ENCODE measurements around the gene MLLT10. TPM values are rescaled to one million over a fixed set of nuclear protein-coding genes. Genes with fewer than 3 reads are reported as not detected.

The MLLT10 gene
- total RNA-seq, 6 experiments from 2014 or later, result 15.8 to 49.4 (median 20.1) TPM

- no peaks in the 10 kb centered on the region for H3K9me3 ChIP-seq
- TF ChIP-seq, protein P1, sequence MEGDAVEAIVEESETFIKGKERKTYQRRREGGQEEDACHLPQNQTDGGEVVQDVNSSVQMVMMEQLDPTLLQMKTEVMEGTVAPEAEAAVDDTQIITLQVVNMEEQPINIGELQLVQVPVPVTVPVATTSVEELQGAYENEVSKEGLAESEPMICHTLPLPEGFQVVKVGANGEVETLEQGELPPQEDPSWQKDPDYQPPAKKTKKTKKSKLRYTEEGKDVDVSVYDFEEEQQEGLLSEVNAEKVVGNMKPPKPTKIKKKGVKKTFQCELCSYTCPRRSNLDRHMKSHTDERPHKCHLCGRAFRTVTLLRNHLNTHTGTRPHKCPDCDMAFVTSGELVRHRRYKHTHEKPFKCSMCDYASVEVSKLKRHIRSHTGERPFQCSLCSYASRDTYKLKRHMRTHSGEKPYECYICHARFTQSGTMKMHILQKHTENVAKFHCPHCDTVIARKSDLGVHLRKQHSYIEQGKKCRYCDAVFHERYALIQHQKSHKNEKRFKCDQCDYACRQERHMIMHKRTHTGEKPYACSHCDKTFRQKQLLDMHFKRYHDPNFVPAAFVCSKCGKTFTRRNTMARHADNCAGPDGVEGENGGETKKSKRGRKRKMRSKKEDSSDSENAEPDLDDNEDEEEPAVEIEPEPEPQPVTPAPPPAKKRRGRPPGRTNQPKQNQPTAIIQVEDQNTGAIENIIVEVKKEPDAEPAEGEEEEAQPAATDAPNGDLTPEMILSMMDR (IDR thresholded peaks at IDR 0.05), result no peak
- TF ChIP-seq POLR2A (IDR thresholded peaks at IDR 0.05), result no peak
- no peak for ATAC-seq
- no peaks in the 10 kb centered on the region for H3K27me3 ChIP-seq
- no peaks in the 10 kb centered on the region for H3K4me1 ChIP-seq
- H3K36me3 ChIP-seq, result no peaks in the 10 kb centered on the region
- H3K4me3 ChIP-seq, result no peak overlapping the region
- 97% methylated on average over 3 of the region's 3 CpGs for WGBS (ENCODE audit: insufficient coverage, low coverage, low lambda C conversion rate, missing lambda C conversion rate)
- no peak for DNase-seq
- H3K27ac ChIP-seq, result no peak overlapping the region
- intact Hi-C loops (cut with DNase I), result no loop called here
Measured at GRCh38 chr10:21769041-21769440, 235.0 kb downstream of the MLLT10 start.

DNA sequence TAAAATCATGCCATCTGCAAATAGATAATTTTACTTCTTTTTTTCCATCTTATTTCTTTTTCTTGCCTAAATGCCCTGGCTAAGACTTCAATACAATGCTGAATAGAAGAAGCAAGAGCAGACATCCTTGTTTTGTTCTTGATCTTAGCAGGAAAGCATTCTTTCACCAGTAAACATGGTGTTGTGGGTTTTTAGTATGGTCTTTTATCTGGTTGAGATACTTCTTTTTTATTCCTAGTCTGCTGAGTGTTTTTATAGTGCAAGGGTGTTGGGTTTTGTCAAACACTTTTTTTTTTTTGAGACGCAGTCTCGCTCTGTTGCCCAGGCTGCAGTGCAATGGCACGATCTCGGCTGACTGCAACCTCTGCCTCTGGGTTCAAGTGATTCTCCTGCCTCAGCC, 237.2 kb downstream of the MLLT10 start:
- TF ChIP-seq, protein P1 (IDR thresholded peaks at IDR 0.05), result no peak
- TF ChIP-seq POLR2A (IDR thresholded peaks at IDR 0.05), result no peak
- Histone ChIP-seq H3K9me3 (no peaks in the 10 kb centered on the region), H3K27ac (no peak overlapping the region), H3K27me3 (no peaks in the 10 kb centered on the region), H3K36me3 (no peaks in the 10 kb centered on the region), H3K4me1 (no peaks in the 10 kb centered on the region), H3K4me3 (no peak overlapping the region)
- ATAC-seq, result no peak
- DNase-seq, result no peak
- intact Hi-C loops (cut with DNase I), result no loop called here
- 100% methylated on average over 4 of the region's 4 CpGs for WGBS (ENCODE audit: insufficient coverage, low coverage, low lambda C conversion rate, missing lambda C conversion rate)

- Histone ChIP-seq H3K4me1 (no peaks in the 10 kb centered on the region), H3K27ac (no peak overlapping the region), H3K27me3 (no peaks in the 10 kb centered on the region), H3K9me3 (no peaks in the 10 kb centered on the region), H3K36me3 (no peaks in the 10 kb centered on the region), H3K4me3 (no peak overlapping the region)
- no peak for DNase-seq
- TF ChIP-seq, protein P1 (IDR thresholded peaks at IDR 0.05), result no peak
- no peak for TF ChIP-seq POLR2A (IDR thresholded peaks at IDR 0.05)
- intact Hi-C loops (cut with DNase I), result no loop called here
- 93% methylated on average over 1 of the region's 1 CpG for WGBS (ENCODE audit: insufficient coverage, low coverage, low lambda C conversion rate, missing lambda C conversion rate)
- ATAC-seq, result no peak
Measured at GRCh38 chr10:21776883-21777282, 242.9 kb downstream of the MLLT10 start.

DNA sequence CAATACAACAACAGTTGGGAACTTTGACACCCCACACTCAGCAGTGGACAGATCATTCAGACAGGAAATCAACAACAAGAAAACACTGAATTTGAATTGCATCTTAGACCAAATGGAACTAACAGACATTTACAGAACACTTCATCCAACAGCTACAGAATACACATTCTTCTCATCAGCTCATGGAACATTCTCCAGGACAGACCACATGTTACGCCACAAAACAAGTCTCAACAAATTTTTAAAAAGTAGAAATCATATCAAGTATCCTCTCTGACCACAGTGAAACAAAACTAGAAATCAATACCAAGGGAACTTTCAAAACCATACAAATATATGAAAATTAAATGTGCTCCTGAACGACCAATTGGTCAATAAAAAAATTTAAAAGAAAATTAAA, 257.2 kb downstream of the MLLT10 start:
- H3K4me3 ChIP-seq, result no peak overlapping the region
- H3K9me3 ChIP-seq, result no peaks in the 10 kb centered on the region
- no peaks in the 10 kb centered on the region for H3K27me3 ChIP-seq
- no peaks in the 10 kb centered on the region for H3K4me1 ChIP-seq
- no peak for DNase-seq
- intact Hi-C loops (cut with DNase I), result no loop called here
- 95% methylated on average over 2 of the region's 2 CpGs for WGBS (ENCODE audit: insufficient coverage, low coverage, low lambda C conversion rate, missing lambda C conversion rate)
- no peak for ATAC-seq
- H3K27ac ChIP-seq, result no peak overlapping the region
- no peaks in the 10 kb centered on the region for H3K36me3 ChIP-seq
- no peak for TF ChIP-seq POLR2A (IDR thresholded peaks at IDR 0.05)
- TF ChIP-seq, protein P1 (IDR thresholded peaks at IDR 0.05), result no peak

MicroRNAs within 50 kb of the gene (microRNA counts, 767-probe panel; counts per million panel counts)
- microRNA hsa-miR-1915-3p, result 237 counts per million

Small RNA genes within 50 kb of the gene (microRNA-seq; reads per million reads assigned to microRNA genes)
- 0.58 to 0.64 reads per million in 2 donors for gene MIR1915

Small RNA genes within 50 kb of the gene (small RNA-seq; reads per million reads assigned to genes)
- 0 reads per million in 2 experiments for gene MIR1915
- 0 reads per million in 2 experiments for gene RN7SKP219
- gene RNU6-1141P, result 0 reads per million in 2 experiments
- gene RNU6-306P, result 0 reads per million in 2 experiments

Other genes with a start within 250 kb of the MLLT10 start
- 1 to 10 TPM in 5 of 6 experiments, under 1 TPM in 1; 0.31 to 3.9 (median 2.1) TPM for gene SKIDA1, start 8.6 kb upstream of the MLLT10 start, total RNA-seq

Measured in right lobe of liver (tissue), 6 donors.